GM12878 (cell line): ENCODE measurements around the gene MOCS1. TPM values are rescaled to one million over a fixed set of nuclear protein-coding genes. Genes with fewer than 3 reads are reported as not detected.

ENCODE experiments used
- ATAC-seq: fragments of 200-7000 bp; cut with Tn5 transposase; 3 replicates; pipeline ENCODE4 v1.9.1; 2020; ENCODE audit warnings: mild to moderate bottlenecking, moderate library complexity
- BruUV-seq: library from RNA; stranded (reverse); fragments of 400-500 nt; replicated peaks from 2 replicates; lab custom pipeline; 2021; lab: Mats Ljungman, UMichigan
- CTCF ChIA-PET: fragments of 300-600 bp; sonication (Branson Sonifier 250); formaldehyde crosslinking; extraction: SDS; loops from one replicate; lab custom pipeline; 2021; ENCODE audit warnings: inconsistent platforms; lab: Yijun Ruan, JAX
- POLR2A ChIA-PET: fragments of 350-600 bp; formaldehyde crosslinking; extraction: SDS; loops from one replicate; lab custom pipeline; 2021; ENCODE audit warnings: inconsistent platforms; lab: Charles Lee
- RAD21 ChIA-PET: fragments of 300-600 bp; sonication (Branson Sonifier 250); formaldehyde crosslinking; loops from one replicate; lab custom pipeline; 2023; ENCODE audit warnings: antibody characterized with exemption; ENCODE audit not compliant: unreplicated experiment; lab: Charles Lee
- SMC1A ChIA-PET: fragments of 300-600 bp; sonication (Branson Sonifier 250); formaldehyde crosslinking; loops from one replicate; lab custom pipeline; 2023; ENCODE audit not compliant: unreplicated experiment, uncharacterized antibody; lab: Charles Lee
- DNase-seq: peaks from one replicate; pipeline ENCODE4 v3.0.0-alpha.2; 2011; ENCODE audit warnings: low read depth, low spot score
- FAIRE-seq: peaks from 3 replicates; lab custom pipeline; 2011; peaks lifted over from hg19 to GRCh38; lab: Jason Lieb, UNC
- H2AFZ ChIP-seq: 2 replicates; pipeline ENCODE4 v1.6.0; 2011; ENCODE audit warnings: low read depth, low read length, control low read depth; ENCODE audit not compliant: control insufficient read depth
- H3K27ac ChIP-seq: 2 replicates; pipeline ENCODE4 v1.5.1; 2011; ENCODE audit warnings: control low read depth; ENCODE audit not compliant: control insufficient read depth, insufficient read depth
- H3K27me3 ChIP-seq, 2 experiments: replicated peaks in 1 of 2; 2 replicates each; pipeline versions ENCODE4 v1.6.0 to v1.6.1; 2011; ENCODE audit warnings: low read length in 1 of 2; ENCODE audit not compliant: control insufficient read depth in 2 of 2, insufficient read depth in 2 of 2
- H3K36me3 ChIP-seq, 2 experiments: 2 replicates each; pipeline ENCODE4 v1.5.1; 2011; ENCODE audit warnings: low read length in 1 of 2; ENCODE audit not compliant: control insufficient read depth in 2 of 2, insufficient read depth in 2 of 2
- H3K4me1 ChIP-seq: 2 replicates; pipeline ENCODE4 v1.6.1; 2011; ENCODE audit warnings: mild to moderate bottlenecking, low read length, moderate library complexity, mixed read lengths; ENCODE audit not compliant: control insufficient read depth, insufficient read depth
- H3K4me2 ChIP-seq: 2 replicates; pipeline ENCODE4 v1.6.0; 2011; ENCODE audit warnings: control low read depth; ENCODE audit not compliant: control insufficient read depth, insufficient read depth
- H3K4me3 ChIP-seq: fragments of 200-600 bp; sonication (generic); 2 replicates; pipeline ENCODE4 v1.5.1; 2016
- H3K79me2 ChIP-seq: 2 replicates; pipeline ENCODE4 v1.6.0; 2011; ENCODE audit warnings: low read length; ENCODE audit not compliant: control insufficient read depth, insufficient read depth
- H3K9ac ChIP-seq: 2 replicates; pipeline ENCODE4 v1.8.0; 2011; ENCODE audit warnings: low read length, control low read depth, mixed read lengths; ENCODE audit not compliant: control insufficient read depth, insufficient read depth
- H3K9me3 ChIP-seq: replicated peaks from 3 replicates; pipeline ENCODE4 v1.5.1; 2011; ENCODE audit warnings: mild to moderate bottlenecking, low read length; ENCODE audit not compliant: control insufficient read depth, insufficient read depth
- H4K20me1 ChIP-seq: 2 replicates; pipeline ENCODE4 v1.6.0; 2011; ENCODE audit not compliant: control insufficient read depth, insufficient read depth
- ATF3 ChIP-seq: IDR thresholded peaks from 2 replicates; pipeline ENCODE4 v1.6.1; 2011; ENCODE audit warnings: low read depth, mild to moderate bottlenecking, low read length, moderate library complexity, borderline replicate concordance; ENCODE audit errors: extremely low read depth
- EGR1 ChIP-seq, 2 experiments: IDR thresholded peaks; 1 replicate in 1 of 2; 2 replicates in 1 of 2; pipeline ENCODE4 v1.6.1; 2011 to 2012; ENCODE audit warnings: low read depth in 2 of 2, low read length in 2 of 2, borderline replicate concordance in 1 of 2, mild to moderate bottlenecking in 1 of 2, moderate library complexity in 1 of 2
- GABPA ChIP-seq: IDR thresholded peaks from 2 replicates; pipeline ENCODE4 v1.6.1; 2014; ENCODE audit warnings: antibody characterized with exemption, low read depth, mild to moderate bottlenecking, inconsistent platforms
- IKZF1 ChIP-seq: fragments of 450-650 bp; conservative IDR thresholded peaks from 2 replicates; pipeline ENCODE4 v1.6.1; 2017; ENCODE audit warnings: antibody characterized with exemption, mild to moderate bottlenecking
- KDM1A ChIP-seq: fragments of 200-600 bp; sonication (generic); IDR thresholded peaks from 2 replicates; pipeline ENCODE4 v1.6.1; 2016; ENCODE audit warnings: borderline replicate concordance
- NFYA ChIP-seq: IDR thresholded peaks from 2 replicates; pipeline ENCODE4 v1.6.1; 2011; ENCODE audit warnings: low read depth, mild to moderate bottlenecking, low read length, improper control_type of control experiment, borderline replicate concordance
- PAX5 ChIP-seq: IDR thresholded peaks from 2 replicates; pipeline ENCODE4 v1.6.1; 2011; ENCODE audit warnings: low read depth, low read length, borderline replicate concordance
- SMAD5 ChIP-seq: IDR thresholded peaks from 2 replicates; pipeline ENCODE4 v1.6.1; 2016; ENCODE audit warnings: antibody characterized with exemption, low read depth
- SMC3 ChIP-seq: IDR thresholded peaks from 2 replicates; pipeline ENCODE4 v1.6.1; 2011; ENCODE audit warnings: low read length, improper control_type of control experiment, borderline replicate concordance
- STAT1 ChIP-seq: fragments of 450-650 bp; conservative IDR thresholded peaks from 2 replicates; pipeline ENCODE4 v1.6.1; 2014; ENCODE audit warnings: antibody characterized with exemption, mild to moderate bottlenecking
- TBL1XR1 ChIP-seq: IDR thresholded peaks from 2 replicates; pipeline ENCODE4 v1.6.1; 2012; ENCODE audit warnings: low read depth, low read length, improper control_type of control experiment
- ZBTB40 ChIP-seq: fragments of 450-650 bp; IDR thresholded peaks from 2 replicates; pipeline ENCODE4 v1.6.1; 2016; ENCODE audit warnings: mild to moderate bottlenecking, moderate library complexity, borderline replicate concordance
- ZNF622 ChIP-seq: fragments of 450-650 bp; IDR thresholded peaks from 2 replicates; pipeline ENCODE4 v1.6.1; 2017; ENCODE audit warnings: mild to moderate bottlenecking, inconsistent platforms
- WGBS: methylation state at CpG from one replicate; pipeline ENCODE4 v1.1.6; 2016; ENCODE audit warnings: low lambda C conversion rate; ENCODE audit not compliant: insufficient replicate concordance, insufficient coverage; ENCODE audit errors: missing lambda C conversion rate; 5-methylcytosine and 5-hydroxymethylcytosine counted together
- in situ Hi-C: fragments of 300-500 bp; cut with MboI; formaldehyde crosslinking; loops from 9 replicates; pipeline ENCODE4 v1.14.3; 2018; ENCODE audit warnings: mixed read lengths
- intact Hi-C: fragments of 100-400 bp; cut with micrococcal nuclease; formaldehyde crosslinking; loops from one replicate; pipeline ENCODE4 v1.14.2; 2022; ENCODE audit not compliant: unreplicated experiment
- polyA plus RNA-seq, 11 experiments: library from polyadenylated mRNA; depleted of rRNA in 4 of 11; unstranded in 6 of 11; stranded (reverse) in 5 of 11; fragments of >200 nt; fragmentation: Nextera tagmentation in 4 of 11; fragmentation: Illumina TruSeq in 1 of 11; extraction: Ambion mirVana in 4 of 11; extraction: Trizol in 1 of 11; gene quantifications; 1 replicate in 1 of 11; 2 replicates in 10 of 11; pipeline versions ENCODE4 v1.2.1 to v1.2.3, GENCODE V29; 2011 to 2016; ENCODE audit warnings: inconsistent platforms in 2 of 11, missing spikeins in 2 of 11, low read depth in 1 of 11
- total RNA-seq, 4 experiments: library from RNA; depleted of rRNA in 3 of 4; stranded (reverse); fragments of >200 nt in 3 of 4; fragmentation: Illumina TruSeq in 1 of 4; extraction: Trizol in 1 of 4; gene quantifications; 2 replicates each; pipeline versions ENCODE4 v1.2.1 to v1.2.3, GENCODE V29; 2013 to 2021
- TF ChIP-seq, protein P1 (sequence below): fragments of 450-650 bp; IDR thresholded peaks from 2 replicates; pipeline ENCODE4 v1.6.1; 2017; ENCODE audit warnings: mild to moderate bottlenecking

MOCS1 gene
- total and polyA plus RNA-seq, 10 of the 15 experiments (the other 5 are each of a cell fraction or from before 2014, with no cell fraction given): 0.02 to 5.4 (median 0.16) TPM; not detected in 2

DNA sequence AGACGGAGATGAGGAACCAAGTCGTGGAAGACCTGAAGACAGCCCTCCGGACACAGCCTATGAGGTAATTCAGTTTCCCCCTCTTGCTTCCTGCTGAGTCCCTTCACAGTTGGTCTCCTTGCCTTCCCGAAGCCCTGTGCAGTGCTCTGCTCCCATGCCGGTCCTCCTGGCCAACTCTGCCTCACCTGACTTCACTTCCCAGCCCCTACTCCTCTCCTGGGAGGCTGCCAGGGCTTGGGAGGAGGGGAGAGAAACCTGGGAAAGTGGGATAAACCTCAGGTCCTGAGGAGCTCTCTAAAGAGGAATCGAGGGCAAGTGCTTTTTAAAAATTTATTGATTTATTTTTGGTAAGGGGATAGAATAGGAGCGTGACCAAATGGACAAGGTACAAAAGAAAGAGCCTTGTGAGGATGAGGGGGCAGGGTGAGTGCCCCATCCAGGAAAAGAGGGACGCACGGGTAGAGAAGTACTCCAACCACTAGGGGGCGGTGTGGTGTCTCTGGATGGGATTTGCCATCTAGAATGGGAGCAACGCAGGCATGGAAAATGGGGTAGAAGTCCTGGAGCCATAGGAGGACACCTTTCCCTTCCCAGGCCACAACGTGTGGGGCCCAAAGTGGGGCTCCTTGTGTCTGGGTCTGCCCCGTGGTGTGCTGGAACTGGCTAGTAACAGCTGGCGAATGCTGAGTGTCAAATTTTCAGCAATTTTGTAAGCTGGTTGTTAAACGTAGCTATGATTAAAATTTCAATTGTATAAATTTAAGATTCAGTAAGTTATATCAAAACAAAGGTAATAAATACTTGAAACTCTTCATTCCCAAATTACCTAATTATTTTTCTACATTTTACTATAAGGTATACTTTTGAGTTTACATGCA lies 69.0 kb downstream of the MOCS1 start:
- peak; percentile 73 for ATAC-seq
- TF ChIP-seq ATF3 (no peak), ZBTB40 (no peak), PAX5 (no peak), IKZF1 (0 out of 2 replicates have a peak, but pooled peaks have one; percentile 20), KDM1A (no peak), EGR1 (IDR thresholded peaks at IDR 0.05; ENCODE audit: borderline replicate concordance in 1 of 2, low read depth in 2 of 2, low read length in 2 of 2) (no peak), ZNF622 (no peak), GABPA (no peak), TBL1XR1 (no peak), SMAD5 (no peak), NFYA (no peak), SMC3 (peak; percentile 59; the same call in 1 of the 2 replicates), STAT1 (no peak)
- TF ChIP-seq, protein P1, sequence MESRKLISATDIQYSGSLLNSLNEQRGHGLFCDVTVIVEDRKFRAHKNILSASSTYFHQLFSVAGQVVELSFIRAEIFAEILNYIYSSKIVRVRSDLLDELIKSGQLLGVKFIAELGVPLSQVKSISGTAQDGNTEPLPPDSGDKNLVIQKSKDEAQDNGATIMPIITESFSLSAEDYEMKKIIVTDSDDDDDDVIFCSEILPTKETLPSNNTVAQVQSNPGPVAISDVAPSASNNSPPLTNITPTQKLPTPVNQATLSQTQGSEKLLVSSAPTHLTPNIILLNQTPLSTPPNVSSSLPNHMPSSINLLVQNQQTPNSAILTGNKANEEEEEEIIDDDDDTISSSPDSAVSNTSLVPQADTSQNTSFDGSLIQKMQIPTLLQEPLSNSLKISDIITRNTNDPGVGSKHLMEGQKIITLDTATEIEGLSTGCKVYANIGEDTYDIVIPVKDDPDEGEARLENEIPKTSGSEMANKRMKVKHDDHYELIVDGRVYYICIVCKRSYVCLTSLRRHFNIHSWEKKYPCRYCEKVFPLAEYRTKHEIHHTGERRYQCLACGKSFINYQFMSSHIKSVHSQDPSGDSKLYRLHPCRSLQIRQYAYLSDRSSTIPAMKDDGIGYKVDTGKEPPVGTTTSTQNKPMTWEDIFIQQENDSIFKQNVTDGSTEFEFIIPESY: no peak

More for the DNA sequence above, 69.0 kb downstream of the MOCS1 start:
- Histone ChIP-seq H4K20me1 (no peaks in the 10 kb centered on the region), H3K4me3 (no peak overlapping the region), H3K79me2 (no peaks in the 10 kb centered on the region), H3K36me3 (no peaks in the 10 kb centered on the region), H3K9me3 (no peaks in the 10 kb centered on the region), H3K4me2 (no peak overlapping the region), H2AFZ (no peak overlapping the region), H3K9ac (no peak overlapping the region), H3K27ac (no peak overlapping the region), H3K4me1 (no peaks in the 10 kb centered on the region), H3K27me3 (no peaks in the 10 kb centered on the region; a peak in 2 of 4 replicates)
- DNase-seq (no peak), FAIRE-seq (peak; percentile 68)
- intact Hi-C loops (loop anchor here (5.0 kb wide), 1 partner anchor 442 kb away; no protein-coding TSS in a partner anchor), in situ Hi-C loops (no loop called here)
- BruUV-seq: no TSS peak
- ChIA-PET POLR2A (no interaction called here), CTCF (interaction anchor here (0.6 to 8.3 kb wide), 71 partner anchors 12 to 1204 kb away, joined by 3 to 135 read pairs (median 5); partner anchors contain the start of gene DAAM2), SMC1A (interaction anchor here (0.5 to 3.2 kb wide), 36 partner anchors 12 to 981 kb away, joined by 3 to 38 read pairs (median 4); no protein-coding TSS in a partner anchor), RAD21 (interaction anchor here (0.8 to 3.9 kb wide), 18 partner anchors 8 to 1163 kb away, joined by 3 to 15 read pairs (median 4); partner anchors contain the start of gene KIF6)
- 16% methylated on average over 15 of the region's 15 CpGs for WGBS
